HG03354 (cell line): ENCODE measurements around the gene PGLYRP4.
A peak's percentile ranks its signal among the peaks of the same experiment; 100 is the strongest.
"Not testable (repeated sequence)": the region's sequence is repeated elsewhere in the genome, so short reads cannot be mapped to it uniquely, and the experiment has no call there.

Source experiments
- ATAC-seq: cut with Tn5 transposase; IDR thresholded peaks from one replicate; pipeline ENCODE4 v1.9.1; 2021; ENCODE audit warnings: mild to moderate bottlenecking; ENCODE audit not compliant: unreplicated experiment, poor library complexity, severe bottlenecking

PGLYRP4 gene

GRCh38 chr1:153357853-153358690 lies 9.4 kb upstream of the PGLYRP4 start, which contains the start of gene S100A9:
TSS of gene S100A9 (plus strand) at chr1:153357854. CDS start at chr1:153358284, 430 bp downstream.
- no peak for ATAC-seq

GRCh38 chr1:153357076-153357852 lies 8.6 kb upstream of the PGLYRP4 start:
- ATAC-seq: no peak

- ATAC-seq: no peak
Measured at GRCh38 chr1:153356392-153357075, 7.9 kb upstream of the PGLYRP4 start.

GRCh38 chr1:153355445-153356071 lies 6.9 kb upstream of the PGLYRP4 start:
- peak; percentile 67 for ATAC-seq

- no peak for ATAC-seq
Measured at GRCh38 chr1:153354515-153355193, 6.0 kb upstream of the PGLYRP4 start.

- no peak for ATAC-seq
Measured at GRCh38 chr1:153353226-153353947, 4.7 kb upstream of the PGLYRP4 start.

GRCh38 chr1:153352523-153352922 lies 3.9 kb upstream of the PGLYRP4 start:
- peak; percentile 59 for ATAC-seq

- ATAC-seq: no peak
Measured at GRCh38 chr1:153350321-153350957, 1.8 kb upstream of the PGLYRP4 start.

- no peak for ATAC-seq
Measured at GRCh38 chr1:153349363-153350320, 1.0 kb upstream of the PGLYRP4 start.

- no peak for ATAC-seq
Measured at GRCh38 chr1:153347856-153348255, 785 bp downstream of the PGLYRP4 start.

- ATAC-seq: not testable (repeated sequence)
Measured at GRCh38 chr1:153347049-153347448, 1.6 kb downstream of the PGLYRP4 start.

GRCh38 chr1:153346077-153346723 lies 2.4 kb downstream of the PGLYRP4 start:
- ATAC-seq: no peak

GRCh38 chr1:153345187-153346076 lies 3.2 kb downstream of the PGLYRP4 start:
- ATAC-seq: no peak

- no peak for ATAC-seq
Measured at GRCh38 chr1:153344718-153345025, 4.0 kb downstream of the PGLYRP4 start.

GRCh38 chr1:153343811-153344717 lies 4.6 kb downstream of the PGLYRP4 start:
- no peak for ATAC-seq
